Measurements from ENCODE around the gene TTLL5.

The TTLL5 gene

GRCh38 chr14:75849300-75849895, 188.4 kb downstream of the TTLL5 start:
- no peak overlapping the region for H4K5ac ChIP-seq (ENCODE audit: low read length)
- H3K27me3 ChIP-seq (ENCODE audit: insufficient read depth, low read length, poor library complexity): no peaks in the 10 kb centered on the region
- no CpG with 5 or more reads among the region's 3 CpGs for WGBS (ENCODE audit: extremely low coverage, insufficient coverage, low lambda C conversion rate)
- H3K4me1 ChIP-seq (ENCODE audit: control insufficient read depth, low read depth, low read length): peaks cover 2% of the 10 kb centered on the region
- H3K18ac ChIP-seq (ENCODE audit: low read length): no peak overlapping the region
- no peak overlapping the region for H4K8ac ChIP-seq (ENCODE audit: low read depth, low read length)
- H3K36me3 ChIP-seq (ENCODE audit: control insufficient read depth, insufficient read depth, low read length): no peaks in the 10 kb centered on the region
- H2BK15ac ChIP-seq (replicated peaks; ENCODE audit: low read depth): no peak overlapping the region
- H3K4me2 ChIP-seq (ENCODE audit: low read length): no peak overlapping the region
- H3K9ac ChIP-seq (ENCODE audit: low read length): no peak overlapping the region
- H3K79me1 ChIP-seq (ENCODE audit: low read length): no peaks in the 10 kb centered on the region
- H3K4ac ChIP-seq (ENCODE audit: low read depth, low read length): no peak overlapping the region
- no peak overlapping the region for H3K23ac ChIP-seq (ENCODE audit: low read length)
- no peak overlapping the region for H3K27ac ChIP-seq (ENCODE audit: low read depth, low read length)
- no peak for DNase-seq
- no peak overlapping the region for H2AK5ac ChIP-seq (ENCODE audit: low read length)
- H2BK120ac ChIP-seq (ENCODE audit: low read depth, low read length): no peak overlapping the region
- H3K56ac ChIP-seq (ENCODE audit: low read length): no peak overlapping the region
- no peak overlapping the region for H3K4me3 ChIP-seq (ENCODE audit: low read length)
- H3K79me2 ChIP-seq (ENCODE audit: control insufficient read depth, insufficient read depth, low read length): no peaks in the 10 kb centered on the region
- H2BK5ac ChIP-seq (ENCODE audit: low read length): no peak overlapping the region

- Histone ChIP-seq H3K79me2 (ENCODE audit: control insufficient read depth, insufficient read depth, low read length) (no peaks in the 10 kb centered on the region), H3K18ac (ENCODE audit: low read length) (no peak overlapping the region), H3K27me3 (ENCODE audit: insufficient read depth, low read length, poor library complexity) (no peaks in the 10 kb centered on the region), H2BK15ac (replicated peaks; ENCODE audit: low read depth) (no peak overlapping the region), H3K79me1 (ENCODE audit: low read length) (no peaks in the 10 kb centered on the region), H3K36me3 (ENCODE audit: control insufficient read depth, insufficient read depth, low read length) (no peaks in the 10 kb centered on the region), H3K27ac (ENCODE audit: low read depth, low read length) (no peak overlapping the region), H3K23ac (ENCODE audit: low read length) (no peak overlapping the region), H2BK120ac (ENCODE audit: low read depth, low read length) (no peak overlapping the region), H3K56ac (ENCODE audit: low read length) (no peak overlapping the region), H4K5ac (ENCODE audit: low read length) (no peak overlapping the region), H3K4me3 (ENCODE audit: low read length) (no peak overlapping the region), H4K8ac (ENCODE audit: low read depth, low read length) (no peak overlapping the region), H3K9ac (ENCODE audit: low read length) (no peak overlapping the region), H3K4ac (ENCODE audit: low read depth, low read length) (no peak overlapping the region), H2AK5ac (ENCODE audit: low read length) (no peak overlapping the region), H3K4me1 (ENCODE audit: control insufficient read depth, low read depth, low read length) (no peaks in the 10 kb centered on the region), H2BK5ac (ENCODE audit: low read length) (no peak overlapping the region), H3K4me2 (ENCODE audit: low read length) (no peak overlapping the region)
- WGBS (ENCODE audit: extremely low coverage, insufficient coverage, low lambda C conversion rate): no CpG with 5 or more reads among the region's 6 CpGs
- no peak for DNase-seq
Observed at GRCh38 chr14:75851574-75851866, 190.5 kb downstream of the TTLL5 start.

- Histone ChIP-seq H3K4me1 (ENCODE audit: control insufficient read depth, low read depth, low read length) (no peaks in the 10 kb centered on the region), H3K4me2 (ENCODE audit: low read length) (no peak overlapping the region), H2BK15ac (replicated peaks; ENCODE audit: low read depth) (no peak overlapping the region), H3K4me3 (ENCODE audit: low read length) (no peak overlapping the region), H3K27me3 (ENCODE audit: insufficient read depth, low read length, poor library complexity) (no peaks in the 10 kb centered on the region), H3K18ac (ENCODE audit: low read length) (no peak overlapping the region), H3K79me1 (ENCODE audit: low read length) (no peaks in the 10 kb centered on the region), H3K36me3 (ENCODE audit: control insufficient read depth, insufficient read depth, low read length) (no peaks in the 10 kb centered on the region), H2BK5ac (ENCODE audit: low read length) (no peak overlapping the region), H4K5ac (ENCODE audit: low read length) (no peak overlapping the region), H3K79me2 (ENCODE audit: control insufficient read depth, insufficient read depth, low read length) (no peaks in the 10 kb centered on the region), H4K8ac (ENCODE audit: low read depth, low read length) (no peak overlapping the region), H2BK120ac (ENCODE audit: low read depth, low read length) (no peak overlapping the region), H3K4ac (ENCODE audit: low read depth, low read length) (no peak overlapping the region), H3K27ac (ENCODE audit: low read depth, low read length) (no peak overlapping the region), H3K56ac (ENCODE audit: low read length) (no peak overlapping the region), H2AK5ac (ENCODE audit: low read length) (no peak overlapping the region), H3K9ac (ENCODE audit: low read length) (no peak overlapping the region), H3K23ac (ENCODE audit: low read length) (no peak overlapping the region)
- no peak for DNase-seq
- no CpG with 5 or more reads among the region's 6 CpGs for WGBS (ENCODE audit: extremely low coverage, insufficient coverage, low lambda C conversion rate)
Observed at GRCh38 chr14:75854111-75854799, 193.2 kb downstream of the TTLL5 start.

GRCh38 chr14:75857199-75857598, 196.2 kb downstream of the TTLL5 start:
- Histone ChIP-seq H2BK15ac (replicated peaks; ENCODE audit: low read depth) (no peak overlapping the region), H3K36me3 (ENCODE audit: control insufficient read depth, insufficient read depth, low read length) (no peaks in the 10 kb centered on the region), H3K79me1 (ENCODE audit: low read length) (no peaks in the 10 kb centered on the region), H3K4me1 (ENCODE audit: control insufficient read depth, low read depth, low read length) (peaks cover 3% of the 10 kb centered on the region), H2BK5ac (ENCODE audit: low read length) (no peak overlapping the region), H3K27ac (ENCODE audit: low read depth, low read length) (no peak overlapping the region), H3K4ac (ENCODE audit: low read depth, low read length) (no peak overlapping the region), H3K18ac (ENCODE audit: low read length) (no peak overlapping the region), H3K79me2 (ENCODE audit: control insufficient read depth, insufficient read depth, low read length) (no peaks in the 10 kb centered on the region), H3K23ac (ENCODE audit: low read length) (no peak overlapping the region), H3K27me3 (ENCODE audit: insufficient read depth, low read length, poor library complexity) (no peaks in the 10 kb centered on the region), H3K4me3 (ENCODE audit: low read length) (no peak overlapping the region), H3K56ac (ENCODE audit: low read length) (no peak overlapping the region), H2BK120ac (ENCODE audit: low read depth, low read length) (no peak overlapping the region), H3K4me2 (ENCODE audit: low read length) (no peak overlapping the region), H3K9ac (ENCODE audit: low read length) (no peak overlapping the region), H4K8ac (ENCODE audit: low read depth, low read length) (no peak overlapping the region), H4K5ac (ENCODE audit: low read length) (no peak overlapping the region), H2AK5ac (ENCODE audit: low read length) (no peak overlapping the region)
- WGBS (ENCODE audit: extremely low coverage, insufficient coverage, low lambda C conversion rate): no CpG with 5 or more reads among the region's 1 CpG
- no peak for DNase-seq

- Histone ChIP-seq H2BK5ac (ENCODE audit: low read length) (no peak overlapping the region), H3K9ac (ENCODE audit: low read length) (no peak overlapping the region), H3K79me2 (ENCODE audit: control insufficient read depth, insufficient read depth, low read length) (no peaks in the 10 kb centered on the region), H3K4ac (ENCODE audit: low read depth, low read length) (no peak overlapping the region), H3K56ac (ENCODE audit: low read length) (no peak overlapping the region), H2BK15ac (replicated peaks; ENCODE audit: low read depth) (no peak overlapping the region), H2AK5ac (ENCODE audit: low read length) (no peak overlapping the region), H4K5ac (ENCODE audit: low read length) (no peak overlapping the region), H3K79me1 (ENCODE audit: low read length) (no peaks in the 10 kb centered on the region), H3K27me3 (ENCODE audit: insufficient read depth, low read length, poor library complexity) (no peaks in the 10 kb centered on the region), H3K4me1 (ENCODE audit: control insufficient read depth, low read depth, low read length) (peaks cover 3% of the 10 kb centered on the region), H3K27ac (ENCODE audit: low read depth, low read length) (no peak overlapping the region), H4K8ac (ENCODE audit: low read depth, low read length) (no peak overlapping the region), H3K4me3 (ENCODE audit: low read length) (no peak overlapping the region), H3K18ac (ENCODE audit: low read length) (no peak overlapping the region), H3K23ac (ENCODE audit: low read length) (no peak overlapping the region), H2BK120ac (ENCODE audit: low read depth, low read length) (no peak overlapping the region), H3K4me2 (ENCODE audit: low read length) (no peak overlapping the region), H3K36me3 (ENCODE audit: control insufficient read depth, insufficient read depth, low read length) (no peaks in the 10 kb centered on the region)
- no peak for DNase-seq
- no CpG with 5 or more reads among the region's 2 CpGs for WGBS (ENCODE audit: extremely low coverage, insufficient coverage, low lambda C conversion rate)
Observed at GRCh38 chr14:75858362-75858761, 197.3 kb downstream of the TTLL5 start.

- Histone ChIP-seq H3K4me1 (ENCODE audit: control insufficient read depth, low read depth, low read length) (peaks cover 3% of the 10 kb centered on the region), H3K4me3 (ENCODE audit: low read length) (no peak overlapping the region), H3K36me3 (ENCODE audit: control insufficient read depth, insufficient read depth, low read length) (no peaks in the 10 kb centered on the region), H2BK120ac (ENCODE audit: low read depth, low read length) (no peak overlapping the region), H3K27me3 (ENCODE audit: insufficient read depth, low read length, poor library complexity) (no peaks in the 10 kb centered on the region), H4K5ac (ENCODE audit: low read length) (no peak overlapping the region), H3K23ac (ENCODE audit: low read length) (no peak overlapping the region), H2BK5ac (ENCODE audit: low read length) (no peak overlapping the region), H3K4ac (ENCODE audit: low read depth, low read length) (no peak overlapping the region), H2AK5ac (ENCODE audit: low read length) (no peak overlapping the region), H4K8ac (ENCODE audit: low read depth, low read length) (no peak overlapping the region), H2BK15ac (replicated peaks; ENCODE audit: low read depth) (no peak overlapping the region), H3K56ac (ENCODE audit: low read length) (no peak overlapping the region), H3K79me1 (ENCODE audit: low read length) (no peaks in the 10 kb centered on the region), H3K27ac (ENCODE audit: low read depth, low read length) (no peak overlapping the region), H3K79me2 (ENCODE audit: control insufficient read depth, insufficient read depth, low read length) (no peaks in the 10 kb centered on the region), H3K9ac (ENCODE audit: low read length) (no peak overlapping the region), H3K18ac (ENCODE audit: low read length) (no peak overlapping the region), H3K4me2 (ENCODE audit: low read length) (no peak overlapping the region)
- no CpG with 5 or more reads among the region's 3 CpGs for WGBS (ENCODE audit: extremely low coverage, insufficient coverage, low lambda C conversion rate)
- no peak for DNase-seq
Observed at GRCh38 chr14:75859746-75860145, 198.7 kb downstream of the TTLL5 start.

Measured in mesendoderm (in vitro differentiated cells).